GDM1 (cell line): ENCODE measurements around the gene ALG12.

Experiments
- DNase-seq: peaks from one replicate; lab custom pipeline; 2025; lab: John Stamatoyannopoulos, UW

ALG12 gene

GRCh38 chr22:49957826-49958365 lies 39.7 kb upstream of the ALG12 start:
- no peak for DNase-seq

GRCh38 chr22:49956914-49957825 lies 38.9 kb upstream of the ALG12 start:
- DNase-seq, result no peak

- DNase-seq, result no peak
These were observed 38.2 kb upstream of the ALG12 start for GRCh38 chr22:49956418-49956770.

GRCh38 chr22:49955581-49956417 lies 37.6 kb upstream of the ALG12 start:
- DNase-seq, result no peak

GRCh38 chr22:49954991-49955580 lies 36.8 kb upstream of the ALG12 start:
- DNase-seq, result no peak

- no peak for DNase-seq
These were observed 36.1 kb upstream of the ALG12 start for GRCh38 chr22:49954354-49954753.

- DNase-seq, result no peak
These were observed 35.6 kb upstream of the ALG12 start for GRCh38 chr22:49953680-49954344.

GRCh38 chr22:49953027-49953679 lies 34.9 kb upstream of the ALG12 start:
- DNase-seq, result no peak

GRCh38 chr22:49951986-49952896 lies 34.0 kb upstream of the ALG12 start:
- no peak for DNase-seq

- no peak for DNase-seq
These were observed 33.4 kb upstream of the ALG12 start for GRCh38 chr22:49951678-49951985.

GRCh38 chr22:49951000-49951677 lies 32.9 kb upstream of the ALG12 start:
- no peak for DNase-seq

GRCh38 chr22:49950396-49950994 lies 32.3 kb upstream of the ALG12 start:
- no peak for DNase-seq

GRCh38 chr22:49949914-49950292 lies 31.7 kb upstream of the ALG12 start:
- no peak for DNase-seq

GRCh38 chr22:49948958-49949913 lies 31.0 kb upstream of the ALG12 start:
- no peak for DNase-seq

- DNase-seq, result no peak
These were observed 30.1 kb upstream of the ALG12 start for GRCh38 chr22:49948116-49948957.

- DNase-seq, result no peak
These were observed 29.0 kb upstream of the ALG12 start for GRCh38 chr22:49947296-49947622.

- DNase-seq, result no peak
These were observed 28.5 kb upstream of the ALG12 start for GRCh38 chr22:49946612-49947295.
